ENCODE data around the gene TBX19. TPM values are rescaled to one million over a fixed set of nuclear protein-coding genes. Genes with fewer than 3 reads are reported as not detected.

The TBX19 gene
- total RNA-seq, 4 donors from 2014 or later = 1.7 to 4.2 (median 2.5) TPM

- TF ChIP-seq, protein P1, sequence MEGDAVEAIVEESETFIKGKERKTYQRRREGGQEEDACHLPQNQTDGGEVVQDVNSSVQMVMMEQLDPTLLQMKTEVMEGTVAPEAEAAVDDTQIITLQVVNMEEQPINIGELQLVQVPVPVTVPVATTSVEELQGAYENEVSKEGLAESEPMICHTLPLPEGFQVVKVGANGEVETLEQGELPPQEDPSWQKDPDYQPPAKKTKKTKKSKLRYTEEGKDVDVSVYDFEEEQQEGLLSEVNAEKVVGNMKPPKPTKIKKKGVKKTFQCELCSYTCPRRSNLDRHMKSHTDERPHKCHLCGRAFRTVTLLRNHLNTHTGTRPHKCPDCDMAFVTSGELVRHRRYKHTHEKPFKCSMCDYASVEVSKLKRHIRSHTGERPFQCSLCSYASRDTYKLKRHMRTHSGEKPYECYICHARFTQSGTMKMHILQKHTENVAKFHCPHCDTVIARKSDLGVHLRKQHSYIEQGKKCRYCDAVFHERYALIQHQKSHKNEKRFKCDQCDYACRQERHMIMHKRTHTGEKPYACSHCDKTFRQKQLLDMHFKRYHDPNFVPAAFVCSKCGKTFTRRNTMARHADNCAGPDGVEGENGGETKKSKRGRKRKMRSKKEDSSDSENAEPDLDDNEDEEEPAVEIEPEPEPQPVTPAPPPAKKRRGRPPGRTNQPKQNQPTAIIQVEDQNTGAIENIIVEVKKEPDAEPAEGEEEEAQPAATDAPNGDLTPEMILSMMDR (IDR thresholded peaks at IDR 0.05; ENCODE audit: low read depth) = no peak
Measured at GRCh38 chr1:168335500-168335899, 54.8 kb downstream of the TBX19 start.

DNA sequence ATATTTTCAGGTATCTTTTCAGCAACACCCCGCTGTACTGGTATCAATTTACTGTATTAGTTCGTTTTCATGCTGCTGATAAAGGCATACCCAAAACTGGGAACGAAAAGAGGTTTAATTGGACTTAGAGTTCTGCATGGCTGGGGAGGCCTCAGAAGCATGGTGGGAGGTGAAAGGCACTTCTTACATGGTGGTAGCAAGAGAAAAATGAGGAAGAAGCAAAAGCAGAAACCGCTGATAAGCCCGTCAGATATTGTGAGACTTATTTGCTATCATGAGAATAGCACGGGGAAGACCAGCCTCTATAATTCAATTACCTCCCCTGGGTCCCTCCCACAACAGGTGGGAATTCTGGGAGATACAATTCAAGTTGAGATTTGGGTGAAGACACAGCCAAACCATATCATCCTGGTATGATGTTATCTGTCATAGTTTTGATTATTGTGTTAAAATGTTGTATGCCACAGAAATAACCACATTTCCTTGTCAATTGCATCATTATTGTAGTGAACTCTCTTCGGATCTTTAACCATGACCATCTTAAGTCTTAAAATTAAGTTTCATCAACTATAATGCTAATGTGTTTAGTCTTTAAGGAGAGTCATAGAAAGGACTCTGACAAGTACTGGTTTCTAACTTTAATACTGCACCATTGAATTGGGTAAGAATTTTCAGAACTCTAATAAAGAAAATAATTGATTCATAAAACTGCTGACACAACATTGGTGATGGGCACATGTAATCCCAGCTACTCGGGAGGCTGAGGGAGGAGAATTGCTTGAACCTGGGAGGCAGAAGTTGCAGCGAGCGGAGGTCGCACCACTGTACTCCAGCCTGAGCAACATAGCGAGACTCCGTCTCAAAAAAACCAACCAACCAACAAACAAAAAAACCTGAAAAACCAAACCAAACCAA, 58.2 kb downstream of the TBX19 start:
- TF ChIP-seq, protein P1 (IDR thresholded peaks at IDR 0.05; ENCODE audit: low read depth) = no peak

DNA sequence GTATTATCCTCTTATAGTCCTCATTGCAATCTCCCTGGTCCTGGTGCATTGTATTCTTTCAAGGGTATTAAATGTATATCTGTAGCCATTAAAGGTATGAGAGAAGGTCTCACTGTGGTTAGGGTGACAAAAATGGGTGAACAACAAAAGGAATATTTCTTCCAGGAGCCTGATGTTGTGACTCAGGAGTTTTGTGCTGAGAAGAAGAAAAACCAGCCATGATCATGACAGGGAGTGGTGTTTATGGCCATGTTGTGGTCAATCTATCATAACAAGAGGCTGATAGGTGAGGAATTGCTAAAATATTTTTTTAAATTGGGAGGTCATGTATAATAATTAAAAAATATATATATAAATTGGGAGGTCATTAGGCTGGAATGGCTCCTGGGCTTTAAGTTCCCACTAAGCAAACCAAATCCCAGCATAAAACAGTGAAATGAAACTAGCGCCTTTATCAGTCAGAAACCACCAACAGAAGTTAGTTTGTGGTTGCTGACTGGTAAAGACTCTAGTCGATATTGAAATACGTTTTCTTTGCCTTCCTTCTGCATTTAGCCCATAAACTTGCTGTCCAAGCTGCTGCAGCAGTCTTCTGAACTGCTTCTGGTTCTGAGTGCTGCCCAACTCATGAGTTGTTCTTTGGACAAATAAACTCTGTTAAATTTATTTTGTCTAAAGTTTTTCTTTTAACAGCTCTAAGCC, 60.3 kb downstream of the TBX19 start:
- TF ChIP-seq, protein P1 (IDR thresholded peaks at IDR 0.05; ENCODE audit: low read depth) = no peak

- TF ChIP-seq, protein P1 (IDR thresholded peaks at IDR 0.05; ENCODE audit: low read depth) = no peak
Measured at GRCh38 chr1:168341483-168341975, 60.9 kb downstream of the TBX19 start.

GRCh38 chr1:168342572-168343280, 62.0 kb downstream of the TBX19 start:
- TF ChIP-seq, protein P1 (IDR thresholded peaks at IDR 0.05; ENCODE audit: low read depth) = no peak

DNA sequence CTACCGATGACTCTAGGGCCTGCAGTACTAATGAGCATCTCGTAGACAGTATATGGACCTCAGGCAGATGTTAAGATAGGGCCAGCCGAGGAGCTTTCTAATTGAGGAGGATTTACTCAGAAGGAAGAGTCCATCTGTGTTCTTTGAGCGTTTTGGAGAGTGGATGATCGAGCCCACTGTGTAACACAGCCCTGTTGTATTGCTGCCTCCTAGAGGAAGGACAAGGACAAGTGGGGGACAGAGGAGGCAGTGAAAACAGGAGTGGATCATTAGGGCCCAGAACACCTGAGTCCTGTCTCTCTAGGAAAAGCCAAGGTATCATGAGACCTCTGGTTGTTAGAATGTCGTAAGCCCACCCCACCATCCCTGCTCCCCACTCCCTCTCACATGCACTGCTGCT, 62.9 kb downstream of the TBX19 start:
- TF ChIP-seq, protein P1 (IDR thresholded peaks at IDR 0.05; ENCODE audit: low read depth) = no peak

Measured in subcutaneous adipose tissue (tissue), 4 donors.